ENCODE data around the gene TUBB4B.

- no peak for TF ChIP-seq CTCF (conservative IDR thresholded peaks at IDR 0.05 in 1 of 2, IDR thresholded peaks at IDR 0.05 in 1 of 2; ENCODE audit: extremely low read depth in 1 of 2, insufficient read depth in 1 of 2, low read depth in 1 of 2, low read length in 2 of 2)
- no peak for TF ChIP-seq EZH2 (IDR thresholded peaks at IDR 0.05; ENCODE audit: borderline replicate concordance, low read length)
Observed at GRCh38 chr9:137275203-137275587, 34.1 kb downstream of the TUBB4B start.
